GM12878 (cell line): Measurements from ENCODE around the gene ABHD17A. TPM values are rescaled to one million over a fixed set of nuclear protein-coding genes. Genes with fewer than 3 reads are reported as not detected.
"Not testable (repeated sequence)": the region's sequence is repeated elsewhere in the genome, so short reads cannot be mapped to it uniquely, and the experiment has no call there.

Source experiments
- ATAC-seq: fragments of 200-7000 bp; cut with Tn5 transposase; 3 replicates; pipeline ENCODE4 v1.9.1; 2020; ENCODE audit warnings: mild to moderate bottlenecking, moderate library complexity
- BruUV-seq: library from RNA; stranded (reverse); fragments of 400-500 nt; replicated peaks from 2 replicates; lab custom pipeline; 2021; lab: Mats Ljungman, UMichigan
- CTCF ChIA-PET: fragments of 300-600 bp; sonication (Branson Sonifier 250); formaldehyde crosslinking; extraction: SDS; loops from one replicate; lab custom pipeline; 2021; ENCODE audit warnings: inconsistent platforms; lab: Yijun Ruan, JAX
- POLR2A ChIA-PET: fragments of 350-600 bp; formaldehyde crosslinking; extraction: SDS; loops from one replicate; lab custom pipeline; 2021; ENCODE audit warnings: inconsistent platforms; lab: Charles Lee
- RAD21 ChIA-PET: fragments of 300-600 bp; sonication (Branson Sonifier 250); formaldehyde crosslinking; loops from one replicate; lab custom pipeline; 2023; ENCODE audit warnings: antibody characterized with exemption; ENCODE audit not compliant: unreplicated experiment; lab: Charles Lee
- SMC1A ChIA-PET: fragments of 300-600 bp; sonication (Branson Sonifier 250); formaldehyde crosslinking; loops from one replicate; lab custom pipeline; 2023; ENCODE audit not compliant: unreplicated experiment, uncharacterized antibody; lab: Charles Lee
- DNase-seq: peaks from one replicate; pipeline ENCODE4 v3.0.0-alpha.2; 2011; ENCODE audit warnings: low read depth, low spot score
- FAIRE-seq: peaks from 3 replicates; lab custom pipeline; 2011; peaks lifted over from hg19 to GRCh38; lab: Jason Lieb, UNC
- H2AFZ ChIP-seq: 2 replicates; pipeline ENCODE4 v1.6.0; 2011; ENCODE audit warnings: low read depth, low read length, control low read depth; ENCODE audit not compliant: control insufficient read depth
- H3K27ac ChIP-seq: 2 replicates; pipeline ENCODE4 v1.5.1; 2011; ENCODE audit warnings: control low read depth; ENCODE audit not compliant: control insufficient read depth, insufficient read depth
- H3K27me3 ChIP-seq, 2 experiments: replicated peaks in 1 of 2; 2 replicates each; pipeline versions ENCODE4 v1.6.0 to v1.6.1; 2011; ENCODE audit warnings: low read length in 1 of 2; ENCODE audit not compliant: control insufficient read depth in 2 of 2, insufficient read depth in 2 of 2
- H3K36me3 ChIP-seq, 2 experiments: 2 replicates each; pipeline ENCODE4 v1.5.1; 2011; ENCODE audit warnings: low read length in 1 of 2; ENCODE audit not compliant: control insufficient read depth in 2 of 2, insufficient read depth in 2 of 2
- H3K4me1 ChIP-seq: 2 replicates; pipeline ENCODE4 v1.6.1; 2011; ENCODE audit warnings: mild to moderate bottlenecking, low read length, moderate library complexity, mixed read lengths; ENCODE audit not compliant: control insufficient read depth, insufficient read depth
- H3K4me2 ChIP-seq: 2 replicates; pipeline ENCODE4 v1.6.0; 2011; ENCODE audit warnings: control low read depth; ENCODE audit not compliant: control insufficient read depth, insufficient read depth
- H3K4me3 ChIP-seq: fragments of 200-600 bp; sonication (generic); 2 replicates; pipeline ENCODE4 v1.5.1; 2016
- H3K79me2 ChIP-seq: 2 replicates; pipeline ENCODE4 v1.6.0; 2011; ENCODE audit warnings: low read length; ENCODE audit not compliant: control insufficient read depth, insufficient read depth
- H3K9ac ChIP-seq: 2 replicates; pipeline ENCODE4 v1.8.0; 2011; ENCODE audit warnings: low read length, control low read depth, mixed read lengths; ENCODE audit not compliant: control insufficient read depth, insufficient read depth
- H3K9me3 ChIP-seq: replicated peaks from 3 replicates; pipeline ENCODE4 v1.5.1; 2011; ENCODE audit warnings: mild to moderate bottlenecking, low read length; ENCODE audit not compliant: control insufficient read depth, insufficient read depth
- H4K20me1 ChIP-seq: 2 replicates; pipeline ENCODE4 v1.6.0; 2011; ENCODE audit not compliant: control insufficient read depth, insufficient read depth
- BRCA1 ChIP-seq: IDR thresholded peaks from 2 replicates; pipeline ENCODE4 v1.6.1; 2011; ENCODE audit warnings: low read depth, low read length, improper control_type of control experiment
- CHD2 ChIP-seq: IDR thresholded peaks from 2 replicates; pipeline ENCODE4 v1.6.1; 2011; ENCODE audit warnings: low read depth, low read length, improper control_type of control experiment, borderline replicate concordance
- WGBS: methylation state at CpG from one replicate; pipeline ENCODE4 v1.1.6; 2016; ENCODE audit warnings: low lambda C conversion rate; ENCODE audit not compliant: insufficient replicate concordance, insufficient coverage; ENCODE audit errors: missing lambda C conversion rate; 5-methylcytosine and 5-hydroxymethylcytosine counted together
- in situ Hi-C: fragments of 300-500 bp; cut with MboI; formaldehyde crosslinking; loops from 9 replicates; pipeline ENCODE4 v1.14.3; 2018; ENCODE audit warnings: mixed read lengths
- intact Hi-C: fragments of 100-400 bp; cut with micrococcal nuclease; formaldehyde crosslinking; loops from one replicate; pipeline ENCODE4 v1.14.2; 2022; ENCODE audit not compliant: unreplicated experiment
- polyA plus RNA-seq, 11 experiments: library from polyadenylated mRNA; depleted of rRNA in 4 of 11; unstranded in 6 of 11; stranded (reverse) in 5 of 11; fragments of >200 nt; fragmentation: Nextera tagmentation in 4 of 11; fragmentation: Illumina TruSeq in 1 of 11; extraction: Ambion mirVana in 4 of 11; extraction: Trizol in 1 of 11; gene quantifications; 1 replicate in 1 of 11; 2 replicates in 10 of 11; pipeline versions ENCODE4 v1.2.1 to v1.2.3, GENCODE V29; 2011 to 2016; ENCODE audit warnings: inconsistent platforms in 2 of 11, missing spikeins in 2 of 11, low read depth in 1 of 11
- total RNA-seq, 4 experiments: library from RNA; depleted of rRNA in 3 of 4; stranded (reverse); fragments of >200 nt in 3 of 4; fragmentation: Illumina TruSeq in 1 of 4; extraction: Trizol in 1 of 4; gene quantifications; 2 replicates each; pipeline versions ENCODE4 v1.2.1 to v1.2.3, GENCODE V29; 2013 to 2021

ABHD17A gene
- total and polyA plus RNA-seq, 10 of the 15 experiments (the other 5 are each of a cell fraction or from before 2014, with no cell fraction given) = 0.13 to 126 (median 28.8) TPM; not detected in 1

GRCh38 chr19:1882089-1882785 lies 3.1 kb downstream of the ABHD17A start:
- Histone ChIP-seq H3K4me3 (peak overlapping the region; percentile 55), H3K4me1 (peaks cover 21% of the 10 kb centered on the region), H2AFZ (no peak overlapping the region), H3K79me2 (peaks cover 34% of the 10 kb centered on the region), H3K27ac (peak overlapping the region; percentile 30; the same call in 1 of the 2 replicates), H3K4me2 (peak overlapping the region; percentile 86), H3K27me3 (no peaks in the 10 kb centered on the region), H3K36me3 (peaks cover 0 to 6% of the 10 kb centered on the region in 2 experiments; a peak in 2 of 4 replicates), H4K20me1 (peaks cover 9% of the 10 kb centered on the region; the same call in 1 of the 2 replicates), H3K9ac (peak overlapping the region; percentile 54), H3K9me3 (no peaks in the 10 kb centered on the region)
- ChIA-PET POLR2A (interaction anchor here (1.0 to 2.7 kb wide), 2 partner anchors 7 to 22 kb away, joined by 3 to 9 read pairs; no protein-coding TSS in a partner anchor), SMC1A (interaction anchor here (1.3 kb wide), 1 partner anchor 13 kb away, joined by 3 read pairs; no protein-coding TSS in a partner anchor), RAD21 (no interaction called here), CTCF (interaction anchor here (1.7 kb wide), 1 partner anchor 15 kb away, joined by 5 read pairs; no protein-coding TSS in a partner anchor)
- intact Hi-C loops = no loop called here
- in situ Hi-C loops = no loop called here
- no peak for DNase-seq
- WGBS = 48% methylated on average over 28 of the region's 31 CpGs
- peak; percentile 61 for ATAC-seq
- no peak for FAIRE-seq
- TF ChIP-seq CHD2 = peak; percentile 49; the same call in 1 of the 2 replicates
- TF ChIP-seq BRCA1 = no peak
- BruUV-seq = no TSS peak

- in situ Hi-C loops, BruUV-seq, intact Hi-C loops, H3K9ac ChIP-seq, ATAC-seq, DNase-seq, H2AFZ ChIP-seq, POLR2A ChIA-PET, RAD21 ChIA-PET, H4K20me1 ChIP-seq, H3K36me3 ChIP-seq, SMC1A ChIA-PET, H3K27me3 ChIP-seq, H3K4me3 ChIP-seq, H3K9me3 ChIP-seq, FAIRE-seq: not testable (repeated sequence)
- H3K79me2 ChIP-seq = peaks cover 34% of the 10 kb centered on the region
- peak overlapping the region; percentile 30; the same call in 1 of the 2 replicates for H3K27ac ChIP-seq
- CTCF ChIA-PET = interaction anchor here (1.7 kb wide), 1 partner anchor 16 kb away, joined by 5 read pairs; no protein-coding TSS in a partner anchor
- H3K4me1 ChIP-seq = peaks cover 21% of the 10 kb centered on the region
- H3K4me2 ChIP-seq = peak overlapping the region; percentile 55; the same call in 1 of the 2 replicates
- 92% methylated on average over 12 of the region's 44 CpGs for WGBS
Observed at GRCh38 chr19:1881393-1882088, 3.8 kb downstream of the ABHD17A start.
